ENCODE results near the gene SMYD3. TPM values are rescaled to one million over a fixed set of nuclear protein-coding genes. Genes with fewer than 3 reads are reported as not detected.

SMYD3 gene
- total RNA-seq, 2 donors from 2014 or later, result 16.2 to 16.4 TPM

DNA sequence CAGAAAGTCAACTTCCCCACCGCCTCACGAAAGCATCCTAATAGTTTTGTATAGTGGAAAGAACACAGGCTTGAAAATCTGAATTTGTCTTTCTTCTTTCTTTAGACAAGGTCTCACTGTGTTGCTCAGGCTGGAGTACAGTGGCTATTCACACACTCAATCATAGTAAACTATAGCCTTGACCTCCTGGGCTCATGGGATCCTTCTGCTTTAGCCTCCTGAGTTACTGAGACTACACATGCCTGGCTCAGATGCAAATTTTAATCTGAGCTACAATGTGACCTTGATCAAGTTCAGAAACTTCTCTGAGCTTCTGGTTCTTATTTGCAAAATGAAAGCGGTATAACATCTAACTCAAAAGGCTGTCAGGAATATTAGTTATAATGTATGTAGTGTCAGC is 362.1 kb downstream of the SMYD3 start:
- no peak for DNase-seq
- TF ChIP-seq CTCF (IDR thresholded peaks at IDR 0.05), result no peak
- Histone ChIP-seq H3K9ac (ENCODE audit: low read depth in 2 of 2, low read length in 2 of 2) (no peak overlapping the region), H3K27ac (no peak overlapping the region), H3K9me3 (no peaks in the 10 kb centered on the region), H3K4me1 (no peaks in the 10 kb centered on the region), H3K27me3 (no peaks in the 10 kb centered on the region), H3K4me3 (no peak overlapping the region), H3K36me3 (no peaks in the 10 kb centered on the region)
- intact Hi-C loops (cut with DNase I), result no loop called here

GRCh38 chr1:246142320-246142893 is 364.7 kb downstream of the SMYD3 start:
- H3K36me3 ChIP-seq, result no peaks in the 10 kb centered on the region
- H3K4me1 ChIP-seq, result no peaks in the 10 kb centered on the region
- no peak for TF ChIP-seq CTCF (IDR thresholded peaks at IDR 0.05)
- H3K9me3 ChIP-seq, result no peaks in the 10 kb centered on the region
- no peaks in the 10 kb centered on the region for H3K27me3 ChIP-seq
- no peak overlapping the region for H3K27ac ChIP-seq
- H3K9ac ChIP-seq (ENCODE audit: low read depth in 2 of 2, low read length in 2 of 2), result no peak overlapping the region
- no peak for DNase-seq
- intact Hi-C loops (cut with DNase I), result no loop called here
- no peak overlapping the region for H3K4me3 ChIP-seq

- no peak for DNase-seq
- intact Hi-C loops (cut with DNase I), result no loop called here
Observed at GRCh38 chr1:246141306-246141705, 365.8 kb downstream of the SMYD3 start.

GRCh38 chr1:246139745-246140182 is 367.3 kb downstream of the SMYD3 start:
- no peak overlapping the region for H3K27ac ChIP-seq
- no peaks in the 10 kb centered on the region for H3K27me3 ChIP-seq
- no peaks in the 10 kb centered on the region for H3K9me3 ChIP-seq
- intact Hi-C loops (cut with DNase I), result no loop called here
- H3K36me3 ChIP-seq, result no peaks in the 10 kb centered on the region
- no peaks in the 10 kb centered on the region for H3K4me1 ChIP-seq
- no peak overlapping the region for H3K4me3 ChIP-seq
- no peak for TF ChIP-seq CTCF (IDR thresholded peaks at IDR 0.05)
- no peak for DNase-seq
- H3K9ac ChIP-seq (ENCODE audit: low read depth in 2 of 2, low read length in 2 of 2), result no peak overlapping the region

More at GRCh38 chr1:246141306-246141705, 365.8 kb downstream of the SMYD3 start:
- Histone ChIP-seq H3K36me3 (no peaks in the 10 kb centered on the region), H3K9ac (ENCODE audit: low read depth in 2 of 2, low read length in 2 of 2) (no peak overlapping the region), H3K27me3 (no peaks in the 10 kb centered on the region), H3K4me3 (no peak overlapping the region), H3K4me1 (no peaks in the 10 kb centered on the region), H3K27ac (no peak overlapping the region), H3K9me3 (no peaks in the 10 kb centered on the region)
- no peak for TF ChIP-seq CTCF (IDR thresholded peaks at IDR 0.05)

GRCh38 chr1:246138781-246139180 is 368.3 kb downstream of the SMYD3 start:
- no peak for TF ChIP-seq CTCF (IDR thresholded peaks at IDR 0.05)
- no peaks in the 10 kb centered on the region for H3K36me3 ChIP-seq
- no peaks in the 10 kb centered on the region for H3K9me3 ChIP-seq
- no peak overlapping the region for H3K4me3 ChIP-seq
- H3K4me1 ChIP-seq, result no peaks in the 10 kb centered on the region
- intact Hi-C loops (cut with DNase I), result no loop called here
- H3K9ac ChIP-seq (ENCODE audit: low read depth in 2 of 2, low read length in 2 of 2), result no peak overlapping the region
- H3K27me3 ChIP-seq, result no peaks in the 10 kb centered on the region
- no peak overlapping the region for H3K27ac ChIP-seq
- DNase-seq, result no peak
